HG03571 (cell line): ENCODE results near the gene CLIC3.

Experiments
- ATAC-seq: cut with Tn5 transposase; IDR thresholded peaks from one replicate; pipeline ENCODE4 v1.9.1; 2021; ENCODE audit not compliant: unreplicated experiment

The CLIC3 gene

DNA sequence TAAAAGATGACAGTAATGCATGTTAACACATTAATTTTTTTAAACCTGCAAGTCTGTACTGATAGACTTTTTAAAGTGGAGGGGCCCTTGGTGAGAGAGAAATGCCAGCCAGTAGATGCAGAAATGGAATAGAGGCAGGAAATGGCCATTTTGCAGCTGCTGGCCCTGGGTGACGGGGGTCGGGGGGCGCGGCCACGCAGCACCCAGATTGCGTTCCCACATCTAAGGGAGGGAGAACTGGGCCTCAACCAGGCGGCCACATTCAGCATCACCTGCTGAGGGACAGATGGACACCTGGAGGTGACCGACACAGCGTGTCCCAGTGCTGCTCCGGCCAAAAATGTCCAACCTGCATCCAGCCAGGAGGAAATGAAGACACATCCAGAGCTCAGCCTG lies 6.3 kb upstream of the CLIC3 start:
- ATAC-seq, result no peak

DNA sequence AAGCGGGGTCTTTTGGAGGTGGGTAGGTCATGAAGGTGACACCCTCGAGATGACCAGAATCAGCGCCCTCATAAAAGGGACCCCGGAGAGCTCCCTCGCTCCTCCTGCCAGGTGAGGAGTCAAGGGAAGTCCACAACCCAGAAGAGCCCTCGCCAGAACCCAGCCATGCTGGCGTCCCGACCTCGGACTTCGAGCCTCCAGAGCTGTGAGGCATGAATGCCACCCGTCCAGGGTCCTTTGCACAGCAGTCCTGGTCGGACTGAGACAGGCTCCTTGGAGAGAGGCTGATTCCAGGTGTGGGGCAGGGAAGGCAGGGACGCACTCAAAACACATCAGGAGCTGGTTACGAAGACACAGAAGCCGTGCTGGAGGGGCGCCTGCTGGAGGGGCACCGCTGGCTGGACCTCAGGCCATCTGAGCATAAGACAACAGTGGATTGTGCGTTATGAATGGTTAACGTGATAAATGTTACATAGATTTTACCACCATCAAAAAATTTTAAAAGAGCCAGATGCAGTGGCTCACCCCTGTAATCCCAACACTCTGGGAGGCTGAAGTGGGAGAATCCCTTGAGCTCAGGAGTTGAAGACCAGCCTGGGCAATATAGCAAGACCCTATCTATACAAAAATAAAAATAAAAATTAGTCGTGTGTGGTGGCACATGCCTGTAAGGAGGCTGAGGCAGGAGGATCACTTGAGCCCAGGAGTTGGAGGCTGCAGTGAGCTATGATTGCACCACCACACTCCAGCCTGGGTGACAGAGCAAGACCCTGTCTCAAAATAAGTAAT lies 5.7 kb upstream of the CLIC3 start:
- ATAC-seq, result no peak

DNA sequence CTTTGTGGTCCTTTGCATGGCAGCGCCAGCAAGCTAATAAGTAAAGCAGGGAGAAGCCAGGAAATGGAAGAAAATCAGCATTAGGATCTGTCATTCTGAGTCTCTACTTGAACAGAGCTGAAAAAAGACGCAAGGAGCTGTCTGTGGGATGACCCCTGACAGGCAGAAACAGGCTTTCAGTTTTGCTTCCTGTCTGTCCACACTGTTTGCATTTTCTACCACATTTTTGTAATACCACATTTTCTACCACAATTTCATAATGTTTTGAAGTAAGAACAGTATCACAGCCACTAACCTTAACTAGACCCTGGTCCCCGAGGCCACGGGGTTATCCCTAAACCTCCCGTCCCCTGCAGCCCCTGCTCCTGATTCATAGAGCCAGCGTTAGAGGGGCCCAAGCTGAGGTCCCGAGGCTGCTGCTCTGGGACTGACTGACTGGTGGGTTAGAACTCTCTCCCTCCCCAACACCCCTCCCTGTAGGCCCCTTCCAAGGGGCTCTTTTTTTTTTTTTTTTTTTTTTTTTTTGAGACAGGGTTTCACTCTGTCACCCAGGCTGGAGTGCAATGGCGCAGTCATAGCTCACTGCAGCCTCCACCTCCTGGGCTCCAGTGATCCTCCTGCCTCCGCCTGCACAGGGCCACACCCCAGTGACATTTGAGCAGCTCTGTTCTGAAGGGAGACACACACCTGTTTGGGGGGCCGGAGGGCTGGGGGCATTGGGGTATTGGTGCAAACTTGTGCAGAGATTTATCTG lies 4.0 kb upstream of the CLIC3 start:
- peak; percentile 74 for ATAC-seq

DNA sequence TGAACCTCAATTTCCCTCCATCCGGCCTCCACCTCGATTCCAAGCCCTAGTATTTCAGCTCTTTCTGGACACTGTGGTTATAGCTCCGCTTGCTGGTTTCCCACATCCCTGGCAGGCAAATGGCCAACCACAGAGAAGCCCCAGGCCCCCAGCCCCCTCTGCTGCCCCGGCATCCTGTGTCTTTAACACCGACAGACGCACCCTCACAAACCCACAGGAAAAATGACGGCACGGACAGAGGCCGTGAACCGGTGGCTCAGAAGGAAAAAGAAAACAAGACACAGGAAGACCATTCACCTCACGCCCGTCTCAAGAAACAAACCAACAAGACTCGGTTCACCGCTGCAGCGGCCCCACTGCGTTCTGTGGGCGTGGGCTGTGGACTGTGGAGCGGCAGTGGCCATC lies 1.5 kb upstream of the CLIC3 start:
- no peak for ATAC-seq

DNA sequence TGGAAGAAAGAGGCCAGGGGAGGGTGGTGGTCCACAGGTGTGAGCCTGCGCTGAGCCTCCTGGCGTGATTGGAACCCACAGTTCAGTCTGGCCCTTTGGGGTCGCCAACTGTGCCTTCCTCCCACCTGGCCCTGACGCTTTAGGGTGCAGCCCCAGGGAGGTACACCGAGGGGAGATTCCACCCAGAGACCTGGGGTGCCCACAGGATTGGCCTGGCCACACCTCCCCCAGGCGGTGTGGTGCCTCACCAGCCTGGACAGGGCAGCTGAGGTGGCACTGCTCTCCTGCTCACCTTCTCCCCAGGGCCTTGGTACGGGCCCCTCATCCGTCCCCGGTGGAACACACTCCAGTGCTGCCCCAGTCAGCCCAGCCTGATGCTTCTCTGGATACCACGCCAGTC lies 1.0 kb upstream of the CLIC3 start:
- ATAC-seq, result no peak

DNA sequence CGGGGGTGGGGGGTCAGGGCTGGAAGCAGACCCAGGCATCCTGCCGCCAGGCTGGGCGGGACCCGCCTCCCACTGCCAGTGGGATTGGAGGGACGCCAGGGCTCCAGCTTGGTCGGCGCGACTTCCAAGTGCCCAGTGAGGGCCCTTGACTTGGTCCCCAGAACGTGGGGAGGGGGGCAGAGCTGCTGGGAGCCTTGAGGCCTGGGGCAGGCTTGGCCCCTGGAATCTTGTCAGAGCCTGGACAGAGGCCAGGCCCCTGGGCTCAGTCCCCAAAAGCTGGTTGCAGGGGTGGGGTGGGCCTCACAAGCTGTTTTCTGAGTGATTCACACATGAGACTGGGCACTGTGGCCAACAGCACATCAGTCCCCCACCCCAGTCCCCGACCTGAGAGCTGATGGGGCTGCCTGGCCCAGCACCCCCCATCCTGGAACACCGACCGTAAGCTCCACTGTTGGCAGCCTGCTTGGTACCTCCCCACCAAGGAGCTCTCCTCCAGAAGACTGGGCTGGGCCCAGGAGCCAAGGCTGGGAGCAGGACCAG lies 526 bp downstream of the CLIC3 start:
- ATAC-seq, result no peak

DNA sequence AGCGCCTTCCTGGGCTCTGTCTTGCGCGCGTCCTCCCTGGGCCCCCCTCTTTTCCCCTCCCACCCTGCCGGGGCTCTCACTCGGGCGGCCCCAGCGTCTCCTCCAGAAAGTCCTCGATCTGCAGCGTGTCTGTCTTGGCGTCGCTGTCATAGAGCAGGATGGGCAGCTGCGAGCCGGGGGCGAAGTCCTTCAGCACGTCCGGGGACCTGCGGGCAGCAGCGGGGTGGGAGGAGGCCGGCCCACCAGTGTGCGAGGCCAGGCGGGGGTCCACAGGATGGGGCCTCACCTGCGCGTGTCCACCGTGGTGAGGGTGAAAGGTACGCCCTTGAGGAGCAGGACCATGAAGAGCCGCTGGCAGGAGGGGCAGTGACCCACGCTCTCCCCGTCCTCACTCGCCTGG lies 1.0 kb downstream of the CLIC3 start:
- ATAC-seq, result no peak

DNA sequence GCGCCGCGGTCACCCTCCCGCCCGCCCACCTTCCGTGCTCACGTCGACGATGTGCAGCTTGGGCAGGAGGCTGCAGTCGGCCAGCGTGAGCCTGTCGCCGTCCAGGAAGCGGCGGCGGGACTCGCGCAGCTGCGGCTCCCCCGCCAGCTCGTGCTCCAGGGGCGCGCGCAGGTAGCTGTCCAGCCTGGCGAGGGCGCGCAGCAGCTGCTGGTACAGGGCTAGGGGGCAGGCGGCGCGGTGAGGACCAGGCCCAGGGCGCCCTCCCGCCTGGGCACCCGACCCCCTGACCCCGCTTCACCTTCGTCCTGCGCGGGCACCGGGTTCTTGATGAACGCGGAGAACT lies 1.5 kb downstream of the CLIC3 start:
- ATAC-seq, result no peak

DNA sequence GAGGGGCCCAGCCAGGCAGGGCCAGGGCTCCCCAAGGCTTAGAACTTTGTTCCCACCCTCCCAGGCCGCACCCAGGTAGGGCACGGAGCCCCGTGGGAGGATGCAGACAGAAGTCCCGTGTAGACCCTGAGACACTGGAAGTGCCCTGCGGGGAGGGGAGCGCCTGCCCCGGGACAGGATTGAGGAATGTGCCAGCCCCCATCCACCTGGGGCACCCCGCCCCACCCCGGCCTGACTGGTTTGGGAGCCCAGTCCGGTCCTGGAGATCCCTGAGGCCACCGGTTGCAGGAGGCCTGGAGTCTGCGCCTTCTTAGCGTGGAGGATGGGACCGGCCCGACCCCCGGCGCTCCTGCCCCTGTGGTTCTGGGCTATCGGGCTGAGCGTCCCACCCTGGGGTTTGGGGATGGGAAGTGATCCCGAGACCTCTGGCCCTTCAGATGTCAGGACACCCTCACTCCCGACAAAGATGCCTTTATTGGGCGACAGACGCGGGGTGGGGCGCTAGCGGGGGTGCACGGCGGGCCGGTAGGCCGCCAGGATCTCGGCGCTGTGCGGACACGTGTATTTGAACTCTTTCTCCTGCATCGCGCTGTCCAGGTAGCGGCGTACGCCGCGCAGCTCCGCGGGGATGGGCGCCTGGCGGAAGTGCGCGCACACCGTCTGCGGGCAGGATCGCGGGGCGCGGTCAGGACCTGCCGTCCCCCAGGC lies 2.0 kb downstream of the CLIC3 start:
- ATAC-seq, result no peak

DNA sequence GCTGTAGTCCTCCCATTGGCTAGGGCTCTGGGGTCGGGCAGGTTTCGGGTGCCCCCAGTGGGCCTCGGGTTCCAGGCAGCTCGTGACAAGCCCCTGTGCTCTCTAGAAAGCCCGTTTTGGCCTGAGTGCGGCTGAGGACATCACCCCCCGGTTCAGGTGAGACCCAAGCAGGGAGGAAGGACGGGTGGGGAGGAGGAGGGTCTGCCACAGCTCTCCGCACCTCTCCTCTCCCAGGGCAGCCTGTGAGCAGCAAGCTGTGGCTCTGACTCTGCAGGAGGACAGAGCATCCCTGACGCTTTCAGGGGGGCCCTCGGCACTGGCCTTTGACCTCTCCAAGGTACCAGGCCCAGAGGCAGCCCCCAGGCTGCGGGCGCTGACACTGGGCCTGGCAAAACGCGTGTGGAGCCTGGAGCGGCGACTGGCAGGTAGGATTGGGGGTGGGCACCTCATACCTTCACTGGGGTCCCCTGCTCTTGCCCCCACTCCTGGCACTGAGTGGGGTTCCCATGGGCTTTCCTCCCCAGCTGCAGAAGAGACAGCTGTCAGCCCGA lies 3.5 kb downstream of the CLIC3 start:
- ATAC-seq, result no peak

DNA sequence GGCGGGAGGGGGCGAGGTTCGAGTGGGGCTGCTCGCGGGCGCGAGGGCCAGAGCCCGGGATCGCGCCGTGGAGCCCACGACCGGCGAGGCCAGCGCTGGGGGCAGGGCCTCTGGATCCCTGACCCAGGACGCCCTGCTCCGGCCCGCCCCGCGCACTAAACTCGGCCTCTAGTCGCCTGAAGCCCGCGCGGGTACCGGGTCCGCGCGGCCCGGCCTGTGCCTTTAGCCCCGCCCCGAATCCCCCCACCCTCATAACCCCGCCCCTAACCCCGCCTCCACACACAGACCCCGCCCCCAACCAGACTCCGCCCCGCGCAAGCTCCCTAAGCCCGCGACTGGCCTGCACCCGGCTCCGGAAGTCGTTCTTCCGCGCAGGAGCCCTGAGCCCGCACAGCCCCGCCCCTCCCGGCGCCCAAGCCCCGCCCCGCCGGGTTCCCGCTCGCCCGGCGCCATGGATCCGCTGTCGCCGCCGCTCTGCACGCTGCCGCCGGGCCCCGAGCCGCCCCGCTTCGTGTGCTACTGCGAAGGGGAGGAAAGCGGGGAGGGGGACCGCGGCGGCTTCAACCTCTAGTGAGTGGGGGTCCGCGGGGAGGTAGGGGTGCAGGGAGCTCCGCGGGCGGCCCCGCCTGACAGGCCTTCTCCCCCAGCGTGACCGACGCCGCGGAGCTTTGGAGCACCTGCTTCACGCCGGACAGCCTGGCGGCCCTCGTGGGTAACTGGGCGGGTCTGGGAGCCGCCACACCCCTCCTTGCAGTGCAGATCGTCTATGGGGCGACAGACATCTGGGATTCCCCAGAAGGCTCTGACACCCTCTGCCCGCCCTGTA lies 4.2 kb downstream of the CLIC3 start, which contains the start of gene PAXX:
Gene PAXX (plus strand): TSS at position 430 of the 826 bp plus-strand sequence. CDS start 22 bp downstream, at position 452.
- peak; percentile 77 for ATAC-seq

DNA sequence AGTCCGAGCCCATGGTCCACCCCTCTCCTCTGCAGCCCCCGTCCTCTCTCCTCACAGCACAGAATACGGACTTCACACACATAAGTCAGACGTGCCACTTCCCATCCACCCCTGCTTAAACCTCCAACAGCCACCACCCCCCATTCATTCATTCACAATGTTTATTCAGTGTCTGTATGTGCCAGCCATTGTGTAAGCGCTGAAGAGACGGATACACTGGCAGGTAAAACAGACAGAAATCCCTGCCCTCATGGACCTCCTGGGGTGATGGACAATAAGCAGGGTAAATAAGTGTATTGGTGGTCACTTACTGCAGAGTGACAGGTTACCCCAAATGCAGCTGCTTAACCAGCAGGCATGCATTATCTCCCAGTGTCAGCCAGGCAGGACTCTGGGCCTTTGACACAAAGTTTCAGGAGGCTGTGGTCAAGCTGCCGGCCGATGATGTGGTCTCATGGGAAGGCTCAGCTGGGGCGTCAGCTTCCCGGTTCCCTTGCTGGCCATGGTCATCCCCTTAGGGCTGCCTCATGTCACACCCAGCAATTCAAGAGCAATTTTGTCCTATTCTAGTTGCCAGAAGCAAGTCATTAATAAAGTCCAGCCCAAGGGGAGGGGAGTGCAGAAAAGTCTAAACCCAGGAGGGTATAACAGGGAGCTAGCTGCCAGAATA lies 6.0 kb downstream of the CLIC3 start:
- ATAC-seq, result no peak

DNA sequence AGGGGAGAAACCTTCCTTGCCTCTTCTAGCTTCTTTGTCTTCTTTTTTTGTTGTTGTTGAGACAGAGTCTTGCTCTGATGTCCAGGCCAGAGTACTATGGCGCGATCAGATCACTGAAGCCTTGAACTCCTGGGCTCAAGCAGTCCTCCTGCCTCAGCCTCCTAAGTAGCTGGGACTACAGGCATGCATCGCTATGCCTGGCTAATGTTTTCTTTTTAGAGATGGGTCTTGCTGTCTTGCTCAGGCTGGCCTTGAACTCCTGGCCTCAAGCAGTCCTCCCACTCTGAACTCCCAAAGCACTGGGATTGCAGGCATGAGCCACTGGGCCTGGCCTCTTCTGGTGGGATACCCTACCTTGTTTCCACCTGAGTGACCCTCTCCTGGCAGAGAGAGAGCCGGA lies 7.5 kb downstream of the CLIC3 start:
- no peak for ATAC-seq

DNA sequence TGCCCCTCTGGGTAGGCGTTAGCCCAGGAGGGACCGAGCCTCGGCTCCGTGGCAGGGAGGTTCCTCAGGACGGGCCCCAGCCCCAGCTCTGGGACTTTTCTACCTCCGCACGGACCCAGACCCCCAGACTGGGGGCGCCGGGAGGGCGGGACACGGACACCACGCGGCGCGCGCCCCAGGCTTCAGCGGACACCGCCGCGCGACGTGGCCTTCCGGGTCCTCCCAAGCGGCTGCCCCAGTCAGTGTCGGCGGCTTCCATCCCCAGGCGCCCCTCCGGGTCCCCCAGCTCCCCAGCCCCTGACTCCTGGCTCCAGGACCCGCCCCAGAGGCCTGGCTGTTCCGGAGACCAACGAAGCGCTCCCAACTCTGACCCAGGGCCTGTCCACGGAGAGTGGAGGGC lies 10.5 kb downstream of the CLIC3 start:
- no peak for ATAC-seq

DNA sequence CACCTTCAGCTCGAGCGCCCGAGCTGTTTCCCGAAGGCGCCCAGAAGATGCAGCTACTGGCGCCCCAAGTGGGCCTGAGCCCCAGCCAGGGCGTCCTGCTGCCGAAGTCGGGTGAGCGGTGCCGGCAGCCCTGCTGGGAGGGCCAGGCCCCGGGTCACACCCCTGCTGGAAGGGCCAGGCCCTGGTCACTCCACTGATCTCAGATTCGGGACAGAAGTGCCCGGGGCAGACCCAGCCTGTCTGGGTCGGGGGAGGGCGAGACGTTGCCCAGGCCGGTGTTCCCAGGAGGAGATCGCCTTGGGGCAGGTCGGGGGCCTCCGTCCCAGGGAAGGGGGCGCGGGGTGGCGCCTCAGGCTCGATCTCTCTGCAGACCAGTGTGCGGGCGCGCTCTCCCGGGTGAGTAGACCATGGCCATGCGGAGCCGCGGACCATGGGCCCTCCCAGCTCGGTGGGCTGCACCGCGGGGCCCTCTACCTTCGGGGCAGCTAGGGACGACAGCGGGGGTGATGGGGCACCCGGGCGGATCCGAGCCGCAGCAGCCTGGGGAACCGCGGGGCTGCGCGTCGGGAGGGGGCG lies 11.3 kb downstream of the CLIC3 start:
- ATAC-seq, result no peak

DNA sequence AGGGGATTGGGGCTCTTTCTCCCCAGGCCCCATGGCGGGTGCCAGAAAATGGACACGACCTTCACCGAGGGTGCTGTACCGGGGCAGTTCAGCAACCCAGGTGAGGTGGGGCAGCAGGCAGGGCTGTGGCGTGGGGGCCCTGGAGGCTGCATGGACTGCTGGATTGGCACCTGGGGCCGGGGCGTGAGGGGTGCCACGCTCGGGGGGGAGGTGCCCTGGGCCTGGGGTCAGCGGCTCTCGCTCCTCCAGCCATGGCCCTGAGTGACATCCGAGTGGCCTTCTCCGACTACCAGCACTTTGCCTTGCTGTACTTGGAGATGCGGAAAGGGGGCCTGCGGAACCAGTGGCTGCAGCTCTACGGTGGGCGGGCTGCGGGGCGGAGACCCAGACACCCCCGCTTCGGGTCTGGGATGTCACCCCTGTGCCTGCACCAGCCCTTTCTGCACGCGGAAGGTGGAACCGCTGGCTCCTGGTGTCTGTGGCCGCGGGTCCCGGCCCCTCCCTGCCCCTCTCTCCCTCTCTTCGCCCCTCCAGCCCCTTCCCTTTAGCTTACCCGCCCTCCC lies 11.8 kb downstream of the CLIC3 start:
- no peak for ATAC-seq

DNA sequence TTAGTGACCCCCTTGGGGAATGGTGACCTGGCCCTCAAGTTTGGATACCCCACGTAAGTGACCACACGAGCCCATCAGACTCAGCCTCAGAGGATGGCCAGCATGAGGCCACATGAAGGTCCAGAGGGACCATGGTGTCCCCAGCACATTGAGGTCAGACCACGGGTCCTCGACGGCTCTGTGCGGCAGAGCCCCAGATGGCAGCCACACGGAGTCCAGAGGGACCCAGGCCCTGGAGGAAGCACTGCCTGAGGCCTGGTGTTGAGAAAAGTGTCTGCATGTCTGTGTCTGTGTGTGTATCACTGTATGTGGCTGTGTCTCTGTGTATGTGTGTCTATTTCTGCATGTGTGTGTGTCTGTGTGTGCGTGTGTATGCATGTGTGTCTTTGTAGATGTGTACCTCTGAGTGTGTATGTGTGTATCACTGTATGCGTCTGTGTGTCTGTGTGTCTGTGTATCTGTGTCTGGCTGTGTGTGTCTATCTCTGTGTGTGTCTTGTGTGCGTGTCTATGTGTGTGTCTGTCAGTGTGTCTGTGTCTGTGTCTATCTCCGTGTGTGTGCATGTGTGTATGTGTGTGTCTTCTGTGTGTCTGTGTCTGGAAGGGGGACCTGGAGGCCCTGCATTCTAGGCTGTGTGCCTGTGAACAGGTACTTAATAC lies 12.6 kb downstream of the CLIC3 start:
- ATAC-seq, result no peak

DNA sequence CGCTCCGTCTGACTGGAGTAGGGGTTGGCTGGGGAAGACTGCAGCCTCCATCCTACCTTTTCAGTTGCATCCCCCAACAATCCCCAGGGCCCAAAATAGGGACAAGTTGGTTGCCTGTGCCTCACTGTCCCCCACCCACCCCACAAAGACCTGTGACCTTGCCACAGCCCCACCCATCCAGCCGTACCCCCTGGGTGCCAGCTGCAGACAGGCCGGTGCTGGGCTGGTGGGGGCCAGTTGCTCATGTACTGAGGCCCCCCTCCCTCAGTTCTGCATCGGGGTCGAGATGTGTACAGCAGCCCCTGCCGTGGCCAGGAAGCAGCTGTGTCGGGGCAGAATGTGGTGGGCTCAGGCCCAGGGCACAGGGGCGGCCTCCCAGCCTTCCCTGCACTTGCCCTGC lies 13.2 kb downstream of the CLIC3 start:
- ATAC-seq, result no peak
